RWPE1 (cell line): ENCODE measurements around the gene SCAPER.

Source experiments
- CTCF ChIA-PET: fragments of 350-600 bp; sonication (Branson Sonifier 250); formaldehyde crosslinking; extraction: SDS; loops from one replicate; lab custom pipeline; 2021; lab: Yijun Ruan, JAX
- POLR2A ChIA-PET: fragments of 400-600 bp; formaldehyde crosslinking; extraction: SDS; loops from one replicate; lab custom pipeline; 2020; ENCODE audit warnings: antibody characterized with exemption; ENCODE audit not compliant: low non-redundant PET; lab: Yijun Ruan, JAX
- DNase-seq: peaks from one replicate; pipeline ENCODE4 v3.0.0; 2012; ENCODE audit warnings: low spot score
- H3K27ac ChIP-seq: fragments of 450-650 bp; 2 replicates; pipeline ENCODE4 v1.5.1; 2017
- TF ChIP-seq, protein P1 (sequence below): fragments of 450-650 bp; conservative IDR thresholded peaks from 2 replicates; pipeline ENCODE4 v1.5.1; 2017; ENCODE audit warnings: low read depth, mild to moderate bottlenecking

The SCAPER gene

DNA sequence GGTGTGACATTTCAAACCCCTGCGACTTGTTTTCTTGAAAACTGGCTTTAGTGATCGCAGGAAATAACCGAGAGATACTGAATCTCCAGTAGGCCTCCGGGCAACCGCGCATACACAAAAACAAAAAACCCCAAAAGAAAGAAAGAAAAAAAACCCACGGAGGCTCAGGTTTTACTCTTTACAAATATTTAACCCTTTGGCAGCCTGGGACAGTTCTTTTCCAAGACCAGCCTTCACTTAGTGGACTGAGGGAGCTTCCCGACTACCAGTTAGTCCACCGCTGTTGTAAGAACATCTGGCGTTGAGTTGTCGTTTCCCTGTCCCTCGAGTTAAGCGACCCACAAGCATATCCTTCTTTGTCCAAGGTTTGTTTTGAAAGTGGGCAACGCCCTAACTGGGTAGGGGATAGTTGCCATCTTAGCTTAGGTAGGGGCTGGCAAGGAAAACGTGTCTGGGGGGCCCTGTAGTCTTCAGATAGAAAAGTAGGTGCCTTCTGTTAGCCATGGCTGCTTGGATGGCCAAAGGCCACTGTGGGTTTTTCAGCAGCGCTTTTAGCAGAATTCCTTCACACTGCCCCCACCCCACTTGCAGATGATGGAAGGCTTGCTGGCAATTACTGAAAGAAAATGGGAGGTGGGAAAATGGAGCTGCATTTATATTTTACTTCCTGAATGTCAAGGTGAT, 561.7 kb downstream of the SCAPER start:
- no peak for DNase-seq
- ChIA-PET CTCF (interaction anchor here (0.6 to 0.7 kb wide), 2 partner anchors 158 to 1770 kb away, joined by 3 to 4 read pairs; no protein-coding TSS in a partner anchor), POLR2A (no interaction called here)
- no peak overlapping the region for H3K27ac ChIP-seq
- TF ChIP-seq, protein P1, sequence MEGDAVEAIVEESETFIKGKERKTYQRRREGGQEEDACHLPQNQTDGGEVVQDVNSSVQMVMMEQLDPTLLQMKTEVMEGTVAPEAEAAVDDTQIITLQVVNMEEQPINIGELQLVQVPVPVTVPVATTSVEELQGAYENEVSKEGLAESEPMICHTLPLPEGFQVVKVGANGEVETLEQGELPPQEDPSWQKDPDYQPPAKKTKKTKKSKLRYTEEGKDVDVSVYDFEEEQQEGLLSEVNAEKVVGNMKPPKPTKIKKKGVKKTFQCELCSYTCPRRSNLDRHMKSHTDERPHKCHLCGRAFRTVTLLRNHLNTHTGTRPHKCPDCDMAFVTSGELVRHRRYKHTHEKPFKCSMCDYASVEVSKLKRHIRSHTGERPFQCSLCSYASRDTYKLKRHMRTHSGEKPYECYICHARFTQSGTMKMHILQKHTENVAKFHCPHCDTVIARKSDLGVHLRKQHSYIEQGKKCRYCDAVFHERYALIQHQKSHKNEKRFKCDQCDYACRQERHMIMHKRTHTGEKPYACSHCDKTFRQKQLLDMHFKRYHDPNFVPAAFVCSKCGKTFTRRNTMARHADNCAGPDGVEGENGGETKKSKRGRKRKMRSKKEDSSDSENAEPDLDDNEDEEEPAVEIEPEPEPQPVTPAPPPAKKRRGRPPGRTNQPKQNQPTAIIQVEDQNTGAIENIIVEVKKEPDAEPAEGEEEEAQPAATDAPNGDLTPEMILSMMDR = no peak

DNA sequence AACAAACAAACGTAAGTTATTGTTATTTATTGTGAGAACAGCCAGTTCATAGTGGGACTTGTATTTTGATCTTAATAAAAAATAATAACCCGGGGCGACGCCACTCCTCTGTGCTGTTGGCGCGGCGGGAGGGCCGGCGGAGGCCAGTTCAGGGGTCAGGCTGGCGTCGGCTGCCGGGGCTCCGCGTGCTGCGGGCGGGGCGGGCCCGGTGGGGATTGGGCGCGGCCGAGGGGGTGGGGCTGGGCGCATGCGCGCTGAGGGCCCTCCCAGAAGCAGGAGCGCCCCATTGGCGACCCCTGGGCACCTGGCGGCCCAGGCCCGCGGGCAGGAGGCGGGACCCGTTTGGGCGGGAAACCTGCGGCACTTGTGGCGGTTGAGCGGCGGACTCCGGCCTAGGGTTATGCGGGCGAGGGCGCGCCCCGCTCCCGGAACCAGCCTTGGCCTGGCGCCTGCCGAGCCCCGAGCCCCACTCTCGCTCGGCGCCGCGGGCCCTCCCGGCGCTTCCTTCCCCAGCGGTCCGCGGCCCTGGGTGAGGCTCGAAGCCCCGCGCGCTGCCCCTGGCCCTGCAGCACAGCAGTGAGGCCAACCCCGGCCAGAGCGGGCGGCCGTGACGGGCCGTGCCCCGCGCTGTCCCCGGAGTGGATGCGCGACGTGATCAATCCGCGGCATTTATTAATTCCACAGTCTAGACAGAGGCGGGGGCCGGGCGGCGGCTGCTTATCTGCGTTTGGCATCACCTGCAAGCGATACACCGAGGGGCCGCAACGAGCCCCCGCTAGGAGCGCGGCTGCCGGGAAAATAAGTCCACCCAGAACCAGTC, 562.5 kb downstream of the SCAPER start:
- DNase-seq = no peak
- no peak overlapping the region for H3K27ac ChIP-seq
- ChIA-PET POLR2A (no interaction called here), CTCF (no interaction called here)
- TF ChIP-seq, protein P1 = no peak

DNA sequence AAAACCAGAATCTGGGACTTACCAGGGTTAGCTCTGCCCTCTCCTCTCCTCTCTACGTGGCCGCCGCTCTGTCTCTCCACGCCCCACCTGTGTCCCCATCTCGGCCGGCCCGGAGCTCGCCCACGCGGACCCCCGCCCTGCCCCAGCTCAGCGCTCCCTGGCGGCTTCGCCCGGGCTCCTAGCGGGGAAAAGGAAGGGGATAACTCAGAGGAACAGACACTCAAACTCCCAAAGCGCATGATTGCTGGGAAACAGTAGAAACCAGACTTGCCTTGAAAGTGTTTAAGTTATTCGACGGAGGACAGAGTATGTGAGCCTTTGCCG, 563.1 kb downstream of the SCAPER start:
- H3K27ac ChIP-seq = no peak overlapping the region
- CTCF ChIA-PET = no interaction called here
- POLR2A ChIA-PET = no interaction called here
- TF ChIP-seq, protein P1 = no peak
- DNase-seq = no peak

DNA sequence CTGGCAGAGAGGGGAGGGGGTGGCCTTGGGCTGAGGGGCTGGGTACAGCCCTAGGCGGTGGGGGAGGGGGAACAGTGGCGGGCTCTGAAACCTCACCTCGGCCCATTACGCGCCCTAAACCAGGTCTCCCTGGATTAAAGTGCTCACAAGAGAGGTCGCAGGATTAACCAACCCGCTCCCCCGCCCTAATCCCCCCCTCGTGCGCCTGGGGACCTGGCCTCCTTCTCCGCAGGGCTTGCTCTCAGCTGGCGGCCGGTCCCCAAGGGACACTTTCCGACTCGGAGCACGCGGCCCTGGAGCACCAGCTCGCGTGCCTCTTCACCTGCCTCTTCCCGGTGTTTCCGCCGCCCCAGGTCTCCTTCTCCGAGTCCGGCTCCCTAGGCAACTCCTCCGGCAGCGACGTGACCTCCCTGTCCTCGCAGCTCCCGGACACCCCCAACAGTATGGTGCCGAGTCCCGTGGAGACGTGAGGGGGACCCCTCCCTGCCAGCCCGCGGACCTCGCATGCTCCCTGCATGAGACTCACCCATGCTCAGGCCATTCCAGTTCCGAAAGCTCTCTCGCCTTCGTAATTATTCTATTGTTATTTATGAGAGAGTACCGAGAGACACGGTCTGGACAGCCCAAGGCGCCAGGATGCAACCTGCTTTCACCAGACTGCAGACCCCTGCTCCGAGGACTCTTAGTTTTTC, 563.6 kb downstream of the SCAPER start:
- TF ChIP-seq, protein P1 = no peak
- ChIA-PET POLR2A (interaction anchor here (0.7 kb wide), 1 partner anchor 108 kb away, joined by 3 read pairs; no protein-coding TSS in a partner anchor), CTCF (no interaction called here)
- H3K27ac ChIP-seq = no peak overlapping the region
- DNase-seq = no peak

DNA sequence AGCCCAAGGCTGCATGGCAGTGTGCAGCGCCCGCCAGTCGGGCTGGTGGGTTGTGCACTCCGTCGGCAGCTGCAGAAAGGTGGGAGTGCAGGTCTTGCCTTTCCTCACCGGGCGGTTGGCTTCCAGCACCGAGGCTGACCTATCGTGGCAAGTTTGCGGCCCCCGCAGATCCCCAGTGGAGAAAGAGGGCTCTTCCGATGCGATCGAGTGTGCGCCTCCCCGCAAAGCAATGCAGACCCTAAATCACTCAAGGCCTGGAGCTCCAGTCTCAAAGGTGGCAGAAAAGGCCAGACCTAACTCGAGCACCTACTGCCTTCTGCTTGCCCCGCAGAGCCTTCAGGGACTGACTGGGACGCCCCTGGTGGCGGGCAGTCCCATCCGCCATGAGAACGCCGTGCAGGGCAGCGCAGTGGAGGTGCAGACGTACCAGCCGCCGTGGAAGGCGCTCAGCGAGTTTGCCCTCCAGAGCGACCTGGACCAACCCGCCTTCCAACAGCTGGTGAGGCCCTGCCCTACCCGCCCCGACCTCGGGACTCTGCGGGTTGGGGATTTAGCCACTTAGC, 564.3 kb downstream of the SCAPER start:
- no peak for DNase-seq
- CTCF ChIA-PET = no interaction called here
- POLR2A ChIA-PET = interaction anchor here (0.7 kb wide), 1 partner anchor 107 kb away, joined by 3 read pairs; no protein-coding TSS in a partner anchor
- H3K27ac ChIP-seq = 0 out of 2 replicates have a peak overlapping the region, but pooled peaks have one; percentile 86
- TF ChIP-seq, protein P1 = no peak
